ENCODE results near the gene SNX12.

DNA sequence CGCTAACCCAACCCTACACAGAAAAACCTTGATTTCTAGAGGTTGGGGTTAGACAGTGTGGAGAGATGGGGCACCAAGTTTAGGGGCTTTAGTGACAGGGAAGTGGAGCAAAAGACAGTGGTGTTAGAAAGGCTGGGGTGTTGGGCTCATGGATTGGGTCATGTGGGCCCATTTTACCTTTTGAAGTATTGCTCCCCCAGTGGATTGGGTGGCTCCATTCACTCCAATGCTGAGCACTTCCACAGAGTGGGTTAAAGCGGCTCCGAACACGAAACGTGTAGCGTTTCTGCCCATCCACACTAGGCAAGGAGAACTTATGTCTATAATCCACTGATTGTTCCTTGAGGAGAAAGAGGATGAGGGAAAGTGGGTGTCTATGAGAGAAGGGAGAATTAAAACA, 40.9 kb upstream of the SNX12 start:
- TF ChIP-seq EZH2 (IDR thresholded peaks at IDR 0.05; ENCODE audit: insufficient read depth, poor library complexity, severe bottlenecking) (no peak), EZH2phosphoT487 (IDR thresholded peaks at IDR 0.05; ENCODE audit: insufficient read depth, low read depth) (no peak)
